Kidney (tissue), 14 donors: ENCODE data around the gene EGLN1. TPM values are rescaled to one million over a fixed set of nuclear protein-coding genes. Genes with fewer than 3 reads are reported as not detected.
"Not testable (repeated sequence)": the region's sequence is repeated elsewhere in the genome, so short reads cannot be mapped to it uniquely, and the experiment has no call there.

Experiments used
- DNase-seq, 5 donors: peaks; one replicate each; pipeline ENCODE4 v3.0.0-alpha.2; 2013 to 2020
- FAIRE-seq: peaks from 2 replicates; lab custom pipeline; 2012; peaks lifted over from hg19 to GRCh38; lab: Jason Lieb, UNC
- H3K27ac ChIP-seq, 2 donors: one replicate each; pipeline ENCODE4 v1.7.0; 2013; ENCODE audit warnings: low read depth in 2 of 2, low read length in 2 of 2, inconsistent platforms in 1 of 2
- H3K27me3 ChIP-seq: one replicate; pipeline ENCODE4 v1.7.1; 2013; ENCODE audit warnings: low read length, inconsistent platforms; ENCODE audit not compliant: control insufficient read depth, insufficient read depth
- H3K36me3 ChIP-seq, 3 donors: one replicate each; pipeline versions ENCODE4 v1.7.0 to v1.7.1; 2013; ENCODE audit warnings: low read length in 3 of 3, control low read depth in 1 of 3, inconsistent platforms in 1 of 3; ENCODE audit not compliant: insufficient read depth in 3 of 3, control insufficient read depth in 2 of 3
- H3K4me1 ChIP-seq, 3 donors: one replicate each; pipeline versions ENCODE4 v1.7.0 to v1.7.1; 2013; ENCODE audit warnings: low read length in 3 of 3, inconsistent platforms in 1 of 3, low read depth in 1 of 3; ENCODE audit not compliant: control insufficient read depth in 2 of 3, insufficient read depth in 2 of 3
- H3K4me3 ChIP-seq, 3 donors: one replicate each; pipeline versions ENCODE4 v1.7.0 to v1.8.1; 2013; ENCODE audit warnings: low read length in 3 of 3, control low read depth in 1 of 3, inconsistent platforms in 1 of 3
- H3K9ac ChIP-seq, 3 donors: one replicate each; pipeline versions ENCODE4 v1.7.0 to v1.7.1; 2013; ENCODE audit warnings: low read length in 3 of 3, control low read depth in 1 of 3, inconsistent platforms in 1 of 3
- H3K9me3 ChIP-seq, 3 donors: one replicate each; pipeline versions ENCODE4 v1.7.0 to v1.7.1; 2013; ENCODE audit warnings: low read length in 3 of 3, control low read depth in 1 of 3, inconsistent platforms in 1 of 3; ENCODE audit not compliant: control insufficient read depth in 2 of 3, insufficient read depth in 1 of 3
- intact Hi-C: fragments of 100-400 bp; cut with DNase I; formaldehyde crosslinking; loops from one replicate; pipeline ENCODE4 v1.11.1; 2022
- polyA plus RNA-seq: library from polyadenylated mRNA; stranded (reverse); fragments of 350-450 nt; fragmentation: Illumina TruSeq; extraction: RNeasy Lipid Tissue Mini Kit (QIAGEN cat#74804); gene quantifications from one replicate; pipeline ENCODE4 v1.2.3, GENCODE V29; 2014; ENCODE audit warnings: low read depth, low replicate concordance; ENCODE audit not compliant: insufficient read depth
- total RNA-seq: library from RNA; stranded (reverse); fragmentation: NEBNext Ultra II Directional; extraction: Animal tissue kit (Norgen Biotek cat#: 25700); gene quantifications from one replicate; pipeline ENCODE4 v1.2.1, GENCODE V29; 2021
- TF ChIP-seq, protein P1 (sequence below): IDR thresholded peaks from 3 replicates; pipeline ENCODE4 v1.5.1; 2012; ENCODE audit warnings: mild to moderate bottlenecking, moderate library complexity, borderline replicate concordance; ENCODE audit not compliant: insufficient read depth; ENCODE audit errors: extremely low read depth
- donor health status: control.
- donor health status: control.
- donor health status: control.
- donor health status: control.
- donor health status: control.
- donor health status: DM: yes; HTN: yes; CAD: no.
- donor health status: Normal renal cell carcinoma (clear cell type).

EGLN1 gene
- total and polyA plus RNA-seq, 2 donors from 2014 or later: 12.2 to 38.8 TPM

DNA sequence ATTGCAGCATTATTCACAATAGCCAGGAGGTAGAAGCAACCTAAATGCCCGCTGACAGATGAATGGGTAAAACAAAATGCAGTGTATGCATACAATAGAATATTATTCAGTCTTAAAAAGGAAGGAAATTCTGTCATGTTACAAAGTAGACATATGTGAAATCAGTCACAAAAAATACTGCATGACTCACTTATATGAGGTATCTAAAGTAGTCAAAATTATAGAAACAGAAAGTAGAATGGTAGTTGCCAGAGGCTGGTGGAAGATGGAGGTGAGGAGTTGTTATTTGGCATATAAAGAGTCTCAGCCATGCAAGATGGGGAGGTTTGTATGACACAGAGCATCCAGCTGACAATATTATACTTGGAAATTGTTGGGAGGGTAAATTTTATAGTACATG, 43.0 kb upstream of the EGLN1 start:
- no peak for DNase-seq
- Histone ChIP-seq H3K4me1 (no peaks in the 10 kb centered on the region), H3K9ac (no peak overlapping the region), H3K36me3 (no peaks in the 10 kb centered on the region), H3K9me3 (no peaks in the 10 kb centered on the region), H3K27me3 (no peaks in the 10 kb centered on the region), H3K4me3 (no peak overlapping the region), H3K27ac (no peak overlapping the region)
- TF ChIP-seq, protein P1, sequence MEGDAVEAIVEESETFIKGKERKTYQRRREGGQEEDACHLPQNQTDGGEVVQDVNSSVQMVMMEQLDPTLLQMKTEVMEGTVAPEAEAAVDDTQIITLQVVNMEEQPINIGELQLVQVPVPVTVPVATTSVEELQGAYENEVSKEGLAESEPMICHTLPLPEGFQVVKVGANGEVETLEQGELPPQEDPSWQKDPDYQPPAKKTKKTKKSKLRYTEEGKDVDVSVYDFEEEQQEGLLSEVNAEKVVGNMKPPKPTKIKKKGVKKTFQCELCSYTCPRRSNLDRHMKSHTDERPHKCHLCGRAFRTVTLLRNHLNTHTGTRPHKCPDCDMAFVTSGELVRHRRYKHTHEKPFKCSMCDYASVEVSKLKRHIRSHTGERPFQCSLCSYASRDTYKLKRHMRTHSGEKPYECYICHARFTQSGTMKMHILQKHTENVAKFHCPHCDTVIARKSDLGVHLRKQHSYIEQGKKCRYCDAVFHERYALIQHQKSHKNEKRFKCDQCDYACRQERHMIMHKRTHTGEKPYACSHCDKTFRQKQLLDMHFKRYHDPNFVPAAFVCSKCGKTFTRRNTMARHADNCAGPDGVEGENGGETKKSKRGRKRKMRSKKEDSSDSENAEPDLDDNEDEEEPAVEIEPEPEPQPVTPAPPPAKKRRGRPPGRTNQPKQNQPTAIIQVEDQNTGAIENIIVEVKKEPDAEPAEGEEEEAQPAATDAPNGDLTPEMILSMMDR: no peak
- no peak for FAIRE-seq
- intact Hi-C loops: no loop called here

DNA sequence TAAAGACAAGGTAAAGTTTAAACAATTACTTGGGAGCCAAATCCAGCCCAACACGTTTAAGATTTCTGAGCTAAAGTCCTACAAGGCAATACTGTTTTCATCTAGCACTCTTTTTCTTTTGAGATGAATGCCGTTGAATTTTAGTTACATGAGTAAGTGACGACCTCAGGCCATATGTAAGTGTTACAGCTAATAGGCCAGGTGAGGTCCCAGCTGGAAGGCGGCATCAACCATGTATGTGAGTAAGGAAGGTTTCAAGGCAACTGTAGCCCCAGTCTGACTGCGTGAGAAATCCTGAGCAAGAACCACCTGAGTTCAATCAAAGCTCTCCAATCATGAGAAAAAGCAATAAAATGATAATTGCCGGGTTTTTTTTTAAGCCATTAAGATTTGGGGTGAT, 41.5 kb upstream of the EGLN1 start:
- Histone ChIP-seq H3K9ac (no peak overlapping the region), H3K4me3 (no peak overlapping the region), H3K27me3 (no peaks in the 10 kb centered on the region), H3K27ac (no peak overlapping the region), H3K9me3 (no peaks in the 10 kb centered on the region), H3K4me1 (no peaks in the 10 kb centered on the region), H3K36me3 (no peaks in the 10 kb centered on the region)
- intact Hi-C loops: no loop called here
- no peak for DNase-seq
- no peak for FAIRE-seq
- TF ChIP-seq, protein P1: no peak

DNA sequence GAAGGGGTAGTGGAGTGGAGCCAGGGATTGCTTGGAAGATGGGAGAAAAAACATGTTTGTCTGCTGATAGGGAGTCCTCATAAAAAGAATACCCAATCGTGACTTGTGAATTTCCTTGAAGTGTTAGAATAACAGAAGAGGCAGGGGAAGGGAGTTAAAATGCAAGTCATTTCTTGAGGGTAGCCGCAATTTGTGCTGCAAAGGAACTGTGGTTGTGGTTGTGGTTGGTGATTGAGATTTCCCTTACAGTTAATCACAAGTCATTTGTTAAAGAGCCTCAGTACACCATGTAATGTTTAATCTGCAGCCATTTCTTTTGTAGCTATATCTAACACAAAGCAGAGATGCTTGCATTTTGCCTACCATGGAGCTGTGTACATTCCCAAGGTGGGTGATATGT, 38.5 kb upstream of the EGLN1 start:
- no peak for DNase-seq
- Histone ChIP-seq H3K36me3 (no peaks in the 10 kb centered on the region), H3K4me3 (no peak overlapping the region), H3K9ac (no peak overlapping the region), H3K27ac (no peak overlapping the region), H3K27me3 (no peaks in the 10 kb centered on the region), H3K9me3 (peaks cover 0 to 4% (median 0%) of the 10 kb centered on the region in 3 donors), H3K4me1 (no peaks in the 10 kb centered on the region)
- FAIRE-seq: no peak
- intact Hi-C loops: no loop called here
- TF ChIP-seq, protein P1: no peak

DNA sequence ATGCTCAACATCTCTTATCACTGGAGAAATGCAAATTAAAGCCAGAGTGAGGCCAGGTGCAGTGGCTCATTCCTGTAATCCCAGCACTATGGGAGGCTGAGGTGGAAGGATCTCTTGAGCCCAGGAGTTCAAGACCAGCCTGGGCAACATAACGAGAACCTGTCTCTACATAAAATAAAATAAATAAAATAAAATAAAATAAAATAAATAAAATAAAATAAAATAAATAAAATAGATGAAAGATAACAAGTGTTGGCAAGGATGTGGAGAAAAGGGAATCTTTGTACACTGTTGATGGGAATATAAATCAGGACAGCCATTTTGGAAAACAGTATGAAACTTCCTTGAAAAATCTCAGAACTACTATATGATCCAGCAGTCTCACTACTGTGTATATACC, 37.4 kb upstream of the EGLN1 start:
- DNase-seq, H3K36me3 ChIP-seq, H3K9ac ChIP-seq, FAIRE-seq, H3K27ac ChIP-seq, H3K4me3 ChIP-seq, H3K27me3 ChIP-seq, intact Hi-C loops, H3K4me1 ChIP-seq, H3K9me3 ChIP-seq: not testable (repeated sequence)

DNA sequence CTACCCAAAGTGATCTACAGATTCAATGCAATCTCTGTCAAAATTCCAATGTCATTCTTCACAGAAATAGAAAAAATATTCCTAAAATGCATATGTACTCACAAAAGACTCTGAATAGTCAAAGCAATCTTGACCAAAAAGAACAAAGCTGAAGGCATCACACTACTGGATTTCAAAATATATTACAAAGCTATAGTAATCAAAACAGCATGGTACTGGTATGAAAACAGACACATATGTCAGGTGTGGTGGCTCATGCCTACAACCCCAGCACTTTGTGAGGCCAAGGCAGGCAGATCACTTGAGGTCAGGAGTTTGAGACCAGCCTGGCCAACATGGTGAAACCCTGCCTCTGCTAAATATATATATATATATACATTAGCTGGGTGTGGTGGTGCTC, 35.9 kb upstream of the EGLN1 start:
- H3K36me3 ChIP-seq, H3K27me3 ChIP-seq, H3K4me3 ChIP-seq, H3K4me1 ChIP-seq, H3K9me3 ChIP-seq, H3K27ac ChIP-seq, DNase-seq, FAIRE-seq, H3K9ac ChIP-seq, intact Hi-C loops: not testable (repeated sequence)

DNA sequence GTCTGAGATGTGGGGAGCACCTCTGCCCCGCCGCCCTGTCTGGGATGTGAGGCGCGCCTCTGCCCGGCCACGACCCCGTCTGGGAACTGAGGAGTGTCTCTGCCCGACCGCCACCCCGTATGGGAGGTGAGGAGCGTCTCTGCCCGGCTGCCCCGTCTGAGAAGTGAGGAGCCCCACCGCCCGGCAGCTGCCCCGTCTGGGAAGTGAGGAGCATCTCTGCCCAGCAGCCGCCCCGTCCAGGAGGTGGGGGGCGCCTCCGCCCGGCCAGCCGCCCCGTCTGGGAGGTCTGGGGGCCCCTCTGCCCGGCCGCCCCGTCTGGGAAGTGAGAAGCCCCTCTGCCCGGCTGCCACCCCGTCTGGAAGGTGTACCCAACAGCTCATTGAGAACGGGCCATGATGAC, 32.0 kb upstream of the EGLN1 start:
- H3K27me3 ChIP-seq, H3K4me1 ChIP-seq, H3K4me3 ChIP-seq, DNase-seq, FAIRE-seq, H3K27ac ChIP-seq, H3K9ac ChIP-seq, H3K36me3 ChIP-seq, H3K9me3 ChIP-seq, intact Hi-C loops: not testable (repeated sequence)
